ENCODE measurements around the gene KIFC1.

KIFC1 gene

GRCh38 chr6:33426590-33427511, 35.2 kb downstream of the KIFC1 start:
- no peak for DNase-seq
- Histone ChIP-seq H3K4me3 (ENCODE audit: low read depth, low read length) (peak overlapping the region; percentile 70), H3K27ac (no peak overlapping the region), H3K36me3 (replicated peaks) (no peaks in the 10 kb centered on the region), H3K27me3 (replicated peaks) (no peaks in the 10 kb centered on the region)
- in situ Hi-C loops (cut with HindIII; ENCODE audit: low pct_ligation_motif_present, low sequenced_read_pairs), result no loop called here
- TF ChIP-seq, protein P1, sequence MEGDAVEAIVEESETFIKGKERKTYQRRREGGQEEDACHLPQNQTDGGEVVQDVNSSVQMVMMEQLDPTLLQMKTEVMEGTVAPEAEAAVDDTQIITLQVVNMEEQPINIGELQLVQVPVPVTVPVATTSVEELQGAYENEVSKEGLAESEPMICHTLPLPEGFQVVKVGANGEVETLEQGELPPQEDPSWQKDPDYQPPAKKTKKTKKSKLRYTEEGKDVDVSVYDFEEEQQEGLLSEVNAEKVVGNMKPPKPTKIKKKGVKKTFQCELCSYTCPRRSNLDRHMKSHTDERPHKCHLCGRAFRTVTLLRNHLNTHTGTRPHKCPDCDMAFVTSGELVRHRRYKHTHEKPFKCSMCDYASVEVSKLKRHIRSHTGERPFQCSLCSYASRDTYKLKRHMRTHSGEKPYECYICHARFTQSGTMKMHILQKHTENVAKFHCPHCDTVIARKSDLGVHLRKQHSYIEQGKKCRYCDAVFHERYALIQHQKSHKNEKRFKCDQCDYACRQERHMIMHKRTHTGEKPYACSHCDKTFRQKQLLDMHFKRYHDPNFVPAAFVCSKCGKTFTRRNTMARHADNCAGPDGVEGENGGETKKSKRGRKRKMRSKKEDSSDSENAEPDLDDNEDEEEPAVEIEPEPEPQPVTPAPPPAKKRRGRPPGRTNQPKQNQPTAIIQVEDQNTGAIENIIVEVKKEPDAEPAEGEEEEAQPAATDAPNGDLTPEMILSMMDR (IDR thresholded peaks at IDR 0.05; ENCODE audit: low read depth, low read length, missing control alignments), result no peak

DNA sequence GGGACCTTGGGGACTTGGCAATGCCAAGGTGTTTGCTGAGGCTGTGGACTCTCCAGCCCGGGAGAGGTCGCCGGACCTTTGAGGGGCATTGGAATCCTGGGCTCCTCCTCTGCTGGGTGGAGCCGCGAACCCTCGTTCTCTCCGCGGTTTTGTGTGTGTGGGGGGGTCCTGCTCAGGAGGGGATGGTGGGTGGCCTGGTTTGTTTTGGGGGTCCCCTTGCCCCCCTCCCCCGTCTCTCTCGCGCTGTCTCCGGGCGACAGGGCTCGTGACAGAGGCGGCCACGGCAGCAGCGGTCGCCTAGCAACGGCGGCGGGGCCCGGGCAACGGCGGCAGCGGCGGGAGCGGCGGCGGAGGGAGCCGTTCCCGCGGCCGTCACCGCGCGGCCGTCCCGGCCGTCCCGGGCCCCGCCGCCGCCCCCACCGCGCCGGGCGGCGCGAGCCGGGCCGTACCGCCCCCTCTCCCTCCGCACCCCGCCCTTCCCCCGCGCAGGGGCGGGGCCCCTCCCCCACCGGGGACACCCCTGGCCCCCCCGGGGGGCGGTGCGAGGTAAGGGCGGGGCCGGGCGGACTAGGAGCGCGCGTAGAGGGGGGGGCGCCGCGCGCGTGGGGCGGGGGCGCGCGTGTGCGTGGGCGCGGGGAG, 36.1 kb downstream of the KIFC1 start:
- Histone ChIP-seq H3K27ac (peak overlapping the region; percentile 44), H3K36me3 (replicated peaks) (no peaks in the 10 kb centered on the region), H3K4me3 (ENCODE audit: low read depth, low read length) (peak overlapping the region; percentile 70), H3K27me3 (replicated peaks) (no peaks in the 10 kb centered on the region)
- TF ChIP-seq, protein P1 (IDR thresholded peaks at IDR 0.05; ENCODE audit: low read depth, low read length, missing control alignments), result peak; percentile 15
- in situ Hi-C loops (cut with HindIII; ENCODE audit: low pct_ligation_motif_present, low sequenced_read_pairs), result no loop called here
- no peak for DNase-seq

DNA sequence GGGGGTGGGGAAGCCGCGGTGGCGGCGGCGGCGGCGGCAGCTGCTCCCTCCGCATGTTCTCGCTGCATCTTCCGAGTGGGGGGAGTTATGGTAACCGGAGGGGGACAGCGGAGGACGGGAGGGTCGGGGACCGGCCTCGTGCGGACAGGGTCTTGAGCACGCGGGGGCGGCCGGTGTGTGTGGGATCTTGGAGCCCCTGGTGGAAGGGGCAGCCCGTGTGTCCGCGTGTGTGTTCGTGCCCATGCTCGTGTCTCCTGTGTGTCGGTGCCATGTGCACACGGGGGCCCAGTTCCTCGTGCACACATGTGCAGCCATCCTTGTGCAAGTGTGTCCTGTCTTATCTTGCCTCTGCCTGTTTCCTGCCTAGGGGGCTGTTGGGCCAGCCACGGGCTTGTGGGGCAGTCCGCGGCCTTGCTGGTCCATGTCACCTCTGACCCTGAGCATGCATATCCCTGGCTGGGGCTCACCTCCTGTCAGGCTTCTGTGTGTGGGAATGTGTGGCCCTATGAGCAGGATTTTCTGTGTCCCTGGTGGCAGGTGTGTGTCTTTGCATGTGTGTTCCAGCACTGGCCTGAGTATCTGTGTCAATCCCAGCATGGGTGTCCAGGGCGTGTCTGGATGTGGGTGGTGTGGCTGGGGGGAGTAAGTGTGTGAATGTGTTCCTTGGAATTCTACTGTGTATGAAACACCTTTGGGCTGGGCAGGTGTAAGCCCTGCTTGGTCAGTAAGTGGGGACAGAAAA, 36.8 kb downstream of the KIFC1 start:
- DNase-seq, result peak; percentile 35

GRCh38 chr6:33428966-33429749, 37.5 kb downstream of the KIFC1 start:
- Histone ChIP-seq H3K4me3 (ENCODE audit: low read depth, low read length) (no peak overlapping the region), H3K36me3 (replicated peaks) (no peaks in the 10 kb centered on the region), H3K27me3 (replicated peaks) (no peaks in the 10 kb centered on the region), H3K27ac (no peak overlapping the region)
- no peak for DNase-seq
- in situ Hi-C loops (cut with HindIII; ENCODE audit: low pct_ligation_motif_present, low sequenced_read_pairs), result no loop called here
- TF ChIP-seq, protein P1 (IDR thresholded peaks at IDR 0.05; ENCODE audit: low read depth, low read length, missing control alignments), result no peak

More for the DNA sequence above, 36.8 kb downstream of the KIFC1 start:
- H3K27ac ChIP-seq, result no peak overlapping the region
- H3K27me3 ChIP-seq (replicated peaks), result no peaks in the 10 kb centered on the region
- TF ChIP-seq, protein P1 (IDR thresholded peaks at IDR 0.05; ENCODE audit: low read depth, low read length, missing control alignments), result peak; percentile 65
- in situ Hi-C loops (cut with HindIII; ENCODE audit: low pct_ligation_motif_present, low sequenced_read_pairs), result no loop called here
- peak overlapping the region; percentile 70 for H3K4me3 ChIP-seq (ENCODE audit: low read depth, low read length)
- no peaks in the 10 kb centered on the region for H3K36me3 ChIP-seq (replicated peaks)

GRCh38 chr6:33429750-33430052, 38.1 kb downstream of the KIFC1 start:
- Histone ChIP-seq H3K36me3 (replicated peaks) (no peaks in the 10 kb centered on the region), H3K27me3 (replicated peaks) (no peaks in the 10 kb centered on the region), H3K4me3 (ENCODE audit: low read depth, low read length) (no peak overlapping the region), H3K27ac (no peak overlapping the region)
- in situ Hi-C loops (cut with HindIII; ENCODE audit: low pct_ligation_motif_present, low sequenced_read_pairs), result no loop called here
- TF ChIP-seq, protein P1 (IDR thresholded peaks at IDR 0.05; ENCODE audit: low read depth, low read length, missing control alignments), result no peak
- no peak for DNase-seq

Data from brain microvascular endothelial cell (primary cell).